SK-N-MC (cell line): Measurements from ENCODE around the gene C16orf92.

ENCODE experiments used
- DNase-seq: peaks from one replicate; pipeline ENCODE4 v3.0.0-alpha.2; 2011; ENCODE audit warnings: low read depth, low spot score
- H3K27ac ChIP-seq: fragments of 200-600 bp; sonication (generic); 2 replicates; pipeline ENCODE4 v1.5.1; 2016; ENCODE audit warnings: mixed run types
- H3K36me3 ChIP-seq: fragments of 200-600 bp; sonication (generic); 2 replicates; pipeline ENCODE4 v1.6.1; 2017; ENCODE audit warnings: antibody characterized with exemption, low read length, mixed read lengths; ENCODE audit not compliant: insufficient read depth
- H3K4me3 ChIP-seq: fragments of 200-600 bp; sonication (generic); 2 replicates; pipeline ENCODE4 v1.5.1; 2016
- H3K9ac ChIP-seq: fragments of 200-600 bp; sonication (generic); 2 replicates; pipeline ENCODE4 v1.8.0; 2017; ENCODE audit warnings: mixed run types, mixed read lengths; ENCODE audit not compliant: insufficient read length
- H3K9me3 ChIP-seq: fragments of 200-600 bp; sonication (generic); 2 replicates; pipeline ENCODE4 v1.6.1; 2017; ENCODE audit warnings: low read depth, mild to moderate bottlenecking, antibody characterized with exemption, low read length, moderate library complexity, mixed read lengths
- EZH2 ChIP-seq: fragments of 200-600 bp; sonication (generic); IDR thresholded peaks from one replicate; pipeline ENCODE4 v1.6.1; 2017; ENCODE audit warnings: antibody characterized with exemption
- FOXP2 ChIP-seq: optimal IDR thresholded peaks from 2 replicates; pipeline ENCODE3; 2011; ENCODE audit warnings: mild to moderate bottlenecking, moderate library complexity; ENCODE audit not compliant: insufficient read depth; ENCODE audit errors: extremely low read length, control extremely low read depth
- POLR2AphosphoS5 ChIP-seq: IDR thresholded peaks from 2 replicates; pipeline ENCODE4 v1.6.1; 2012; ENCODE audit warnings: mild to moderate bottlenecking, low read depth, low read length, borderline replicate concordance

Gene C16orf92

GRCh38 chr16:30006095-30006473 lies 16.9 kb upstream of the C16orf92 start:
- Histone ChIP-seq H3K4me3 (no peak overlapping the region), H3K27ac (no peak overlapping the region), H3K9ac (no peak overlapping the region), H3K36me3 (peaks cover 3% of the 10 kb centered on the region; the same call in 1 of the 2 replicates), H3K9me3 (no peaks in the 10 kb centered on the region)
- TF ChIP-seq EZH2 (no peak), POLR2AphosphoS5 (no peak), FOXP2 (no peak)
- DNase-seq = no peak

GRCh38 chr16:30006659-30007377 lies 16.2 kb upstream of the C16orf92 start:
- TF ChIP-seq POLR2AphosphoS5 = no peak
- TF ChIP-seq EZH2 = no peak
- TF ChIP-seq FOXP2 = no peak
- no peak overlapping the region for H3K4me3 ChIP-seq
- no peak for DNase-seq
- H3K36me3 ChIP-seq = peaks cover 3% of the 10 kb centered on the region; the same call in 1 of the 2 replicates
- H3K27ac ChIP-seq = no peak overlapping the region
- H3K9me3 ChIP-seq = no peaks in the 10 kb centered on the region
- no peak overlapping the region for H3K9ac ChIP-seq

GRCh38 chr16:30007378-30007895 lies 15.6 kb upstream of the C16orf92 start:
- DNase-seq = no peak

GRCh38 chr16:30009085-30009862 lies 13.7 kb upstream of the C16orf92 start:
- Histone ChIP-seq H3K9me3 (no peaks in the 10 kb centered on the region), H3K36me3 (peaks cover 3% of the 10 kb centered on the region; the same call in 1 of the 2 replicates), H3K9ac (no peak overlapping the region), H3K4me3 (no peak overlapping the region), H3K27ac (no peak overlapping the region)
- TF ChIP-seq EZH2 (no peak), POLR2AphosphoS5 (no peak), FOXP2 (no peak)
- DNase-seq = no peak

More at GRCh38 chr16:30007378-30007895, 15.6 kb upstream of the C16orf92 start:
- Histone ChIP-seq H3K9me3 (no peaks in the 10 kb centered on the region), H3K4me3 (no peak overlapping the region), H3K9ac (no peak overlapping the region), H3K36me3 (peaks cover 3% of the 10 kb centered on the region; the same call in 1 of the 2 replicates), H3K27ac (no peak overlapping the region)
- TF ChIP-seq EZH2 = no peak
- no peak for TF ChIP-seq FOXP2
- TF ChIP-seq POLR2AphosphoS5 = no peak

- Histone ChIP-seq H3K4me3 (peak overlapping the region; percentile 84), H3K9ac (peak overlapping the region; percentile 65), H3K36me3 (peaks cover 3% of the 10 kb centered on the region; the same call in 1 of the 2 replicates), H3K27ac (no peak overlapping the region), H3K9me3 (no peaks in the 10 kb centered on the region)
- TF ChIP-seq FOXP2 = no peak
- no peak for TF ChIP-seq POLR2AphosphoS5
- no peak for TF ChIP-seq EZH2
- DNase-seq = no peak
Measured at GRCh38 chr16:30009990-30010843, 12.8 kb upstream of the C16orf92 start.

GRCh38 chr16:30010844-30011713 lies 11.9 kb upstream of the C16orf92 start, which contains the start of gene DOC2A:
Gene DOC2A, minus strand, starts transcription at chr16:30011027. Its CDS starts 805 bp downstream, at chr16:30010222.
- Histone ChIP-seq H3K9ac (peak within 1 kb of the TSS; percentile 65), H3K9me3 (no peaks in the 10 kb centered on the region), H3K27ac (no peak within 1 kb of the TSS), H3K36me3 (no peaks in the 10 kb centered on the region; the same call in 1 of the 2 replicates), H3K4me3 (peak within 1 kb of the TSS; percentile 84)
- no peak for DNase-seq
- TF ChIP-seq EZH2 = no peak
- TF ChIP-seq POLR2AphosphoS5 = peak; percentile 58; the same call in 1 of the 2 replicates
